NB4 (cell line): ENCODE data around the gene C5orf63.

ENCODE experiments used
- DNase-seq: peaks from one replicate; pipeline ENCODE4 v3.0.0; 2010; ENCODE audit warnings: low read depth
- H3K4me3 ChIP-seq: one replicate; pipeline ENCODE4 v1.5.1; 2011; ENCODE audit warnings: mild to moderate bottlenecking, low read depth, low read length, moderate library complexity
- MYC ChIP-seq: IDR thresholded peaks from 2 replicates; pipeline ENCODE4 v1.6.1; 2011; ENCODE audit warnings: low read depth, low read length
- POLR2A ChIP-seq: IDR thresholded peaks from 2 replicates; pipeline ENCODE4 v1.6.1; 2011; ENCODE audit warnings: mild to moderate bottlenecking; ENCODE audit not compliant: insufficient read length; ENCODE audit errors: extremely low read depth
- TF ChIP-seq, protein P1 (sequence below): IDR thresholded peaks from 2 replicates; pipeline ENCODE4 v1.6.1; 2011; ENCODE audit warnings: low read depth, low read length
- TF ChIP-seq, protein P2 (sequence below): IDR thresholded peaks from one replicate; pipeline ENCODE4 v1.5.1; 2012; ENCODE audit warnings: low read depth, low read length

The C5orf63 gene

DNA sequence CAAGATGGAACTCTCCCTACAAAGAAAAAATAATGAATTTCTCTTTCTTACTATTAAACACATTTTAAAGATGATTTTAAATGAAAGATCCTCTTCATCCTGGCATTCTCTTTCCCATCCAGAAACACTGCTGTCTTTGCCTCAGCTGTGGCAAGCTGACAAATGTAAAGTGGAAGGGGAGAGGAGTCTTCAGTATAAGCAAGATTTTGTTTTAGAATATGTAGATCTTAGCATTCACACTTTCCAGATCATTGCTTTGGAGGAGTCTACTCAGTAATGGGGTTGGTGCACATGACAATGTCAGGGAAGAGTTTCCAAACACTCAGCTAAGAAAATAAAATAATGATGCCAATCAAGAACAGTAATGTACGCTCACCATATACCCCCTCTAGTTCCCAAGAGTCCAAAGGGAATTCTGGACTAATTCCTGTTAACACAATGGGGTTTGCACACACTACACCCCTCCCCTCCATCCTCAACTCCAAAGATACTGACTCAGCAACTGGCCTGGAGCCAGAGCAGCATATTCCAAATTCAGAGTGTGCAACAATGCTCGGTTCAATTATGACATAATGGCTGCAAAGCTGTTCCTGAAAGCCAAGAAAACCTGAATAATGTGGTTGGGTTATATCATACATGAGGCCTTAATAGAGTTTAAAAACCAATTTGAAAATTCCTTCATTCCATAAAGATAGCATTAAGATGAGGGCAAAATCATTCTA is 4.6 kb downstream of the C5orf63 start:
- TF ChIP-seq, protein P1, sequence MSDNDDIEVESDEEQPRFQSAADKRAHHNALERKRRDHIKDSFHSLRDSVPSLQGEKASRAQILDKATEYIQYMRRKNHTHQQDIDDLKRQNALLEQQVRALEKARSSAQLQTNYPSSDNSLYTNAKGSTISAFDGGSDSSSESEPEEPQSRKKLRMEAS = no peak
- no peak for TF ChIP-seq MYC
- TF ChIP-seq POLR2A = no peak
- TF ChIP-seq, protein P2, sequence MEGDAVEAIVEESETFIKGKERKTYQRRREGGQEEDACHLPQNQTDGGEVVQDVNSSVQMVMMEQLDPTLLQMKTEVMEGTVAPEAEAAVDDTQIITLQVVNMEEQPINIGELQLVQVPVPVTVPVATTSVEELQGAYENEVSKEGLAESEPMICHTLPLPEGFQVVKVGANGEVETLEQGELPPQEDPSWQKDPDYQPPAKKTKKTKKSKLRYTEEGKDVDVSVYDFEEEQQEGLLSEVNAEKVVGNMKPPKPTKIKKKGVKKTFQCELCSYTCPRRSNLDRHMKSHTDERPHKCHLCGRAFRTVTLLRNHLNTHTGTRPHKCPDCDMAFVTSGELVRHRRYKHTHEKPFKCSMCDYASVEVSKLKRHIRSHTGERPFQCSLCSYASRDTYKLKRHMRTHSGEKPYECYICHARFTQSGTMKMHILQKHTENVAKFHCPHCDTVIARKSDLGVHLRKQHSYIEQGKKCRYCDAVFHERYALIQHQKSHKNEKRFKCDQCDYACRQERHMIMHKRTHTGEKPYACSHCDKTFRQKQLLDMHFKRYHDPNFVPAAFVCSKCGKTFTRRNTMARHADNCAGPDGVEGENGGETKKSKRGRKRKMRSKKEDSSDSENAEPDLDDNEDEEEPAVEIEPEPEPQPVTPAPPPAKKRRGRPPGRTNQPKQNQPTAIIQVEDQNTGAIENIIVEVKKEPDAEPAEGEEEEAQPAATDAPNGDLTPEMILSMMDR = no peak
- DNase-seq = no peak
- no peak overlapping the region for H3K4me3 ChIP-seq

DNA sequence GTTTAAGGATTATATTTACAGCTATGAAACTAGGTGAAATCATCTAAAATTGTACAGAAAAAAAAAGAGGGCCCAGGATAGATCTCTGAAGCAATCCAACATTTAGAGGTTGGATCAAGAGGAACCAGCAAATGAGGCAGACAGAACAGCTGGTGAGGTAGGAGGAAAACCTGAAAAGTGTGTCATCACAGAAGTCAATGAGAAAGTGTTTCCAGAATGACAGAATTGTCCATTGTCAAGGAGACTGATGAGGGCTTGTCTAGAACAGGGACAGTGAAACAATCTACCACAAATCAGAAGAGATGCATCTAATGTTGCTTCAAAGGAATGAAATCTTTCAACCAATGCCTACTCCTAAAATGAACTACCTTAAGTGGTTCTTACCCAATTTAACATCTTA is 6.6 kb downstream of the C5orf63 start:
- H3K4me3 ChIP-seq = no peak overlapping the region
- DNase-seq = no peak
- TF ChIP-seq, protein P2 = no peak
- TF ChIP-seq POLR2A = no peak
- no peak for TF ChIP-seq MYC
- TF ChIP-seq, protein P1 = no peak

DNA sequence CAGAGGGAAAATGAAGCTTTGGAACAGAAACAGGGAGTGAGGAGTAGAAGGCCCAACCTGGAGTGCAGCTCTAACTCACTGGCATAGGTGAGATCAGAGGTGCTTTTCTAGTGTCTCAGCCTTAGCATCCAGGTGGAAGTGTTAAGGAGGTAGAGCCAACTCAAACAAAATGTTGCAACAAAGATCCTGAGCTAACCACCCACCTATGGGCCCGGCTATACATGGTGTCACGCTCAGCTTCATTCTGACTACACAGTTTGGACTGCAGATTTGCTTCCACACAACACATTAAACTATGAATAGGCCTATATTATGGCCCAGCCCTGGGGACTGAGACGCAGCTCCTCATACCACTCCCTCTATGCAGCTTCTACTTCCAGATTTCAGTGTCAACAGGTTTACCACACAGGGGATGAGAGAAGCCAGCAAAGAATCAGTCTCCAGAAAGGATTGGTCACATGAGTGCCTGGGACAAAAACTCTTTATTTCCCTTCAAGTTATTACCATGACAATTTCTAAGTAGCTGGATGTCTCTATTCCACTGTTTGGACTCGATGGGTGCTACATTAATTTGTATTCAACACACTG is 9.0 kb downstream of the C5orf63 start:
- no peak for DNase-seq
- H3K4me3 ChIP-seq = no peak overlapping the region
- TF ChIP-seq MYC (no peak), POLR2A (no peak)
- TF ChIP-seq, protein P2 = no peak
- TF ChIP-seq, protein P1 = no peak

DNA sequence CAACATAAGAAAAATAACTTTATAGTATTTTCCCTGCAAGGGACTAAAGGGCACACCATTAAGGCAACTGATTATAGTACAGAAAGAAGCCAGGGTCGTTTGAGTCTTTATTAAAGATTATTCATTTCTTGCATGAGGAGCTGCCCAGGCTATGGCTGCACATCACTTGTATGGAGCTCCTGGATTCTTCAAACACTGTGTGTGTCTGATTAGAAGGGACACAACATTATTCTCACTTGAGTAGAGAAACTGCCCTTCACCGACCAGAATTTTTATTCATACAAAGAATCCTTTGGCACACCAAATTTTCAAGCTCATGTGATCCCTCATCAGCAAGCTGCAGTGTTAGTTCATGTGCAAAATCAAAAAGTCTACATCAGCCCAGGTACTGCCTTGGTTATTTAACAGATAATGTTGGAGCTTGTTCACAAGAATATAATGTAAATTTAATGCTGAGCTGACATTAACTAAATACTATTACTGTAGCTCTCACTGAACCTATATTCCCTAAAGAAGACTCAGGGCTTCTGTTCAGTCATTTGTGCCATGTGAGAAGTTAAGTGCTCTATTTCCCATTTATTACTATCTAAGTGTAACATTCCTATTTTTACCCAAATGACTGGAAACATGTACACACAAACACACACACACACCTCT is 9.9 kb downstream of the C5orf63 start:
- no peak for DNase-seq
- no peak for TF ChIP-seq POLR2A
- TF ChIP-seq, protein P1 = no peak
- TF ChIP-seq, protein P2 = no peak
- TF ChIP-seq MYC = no peak
- H3K4me3 ChIP-seq = no peak overlapping the region

DNA sequence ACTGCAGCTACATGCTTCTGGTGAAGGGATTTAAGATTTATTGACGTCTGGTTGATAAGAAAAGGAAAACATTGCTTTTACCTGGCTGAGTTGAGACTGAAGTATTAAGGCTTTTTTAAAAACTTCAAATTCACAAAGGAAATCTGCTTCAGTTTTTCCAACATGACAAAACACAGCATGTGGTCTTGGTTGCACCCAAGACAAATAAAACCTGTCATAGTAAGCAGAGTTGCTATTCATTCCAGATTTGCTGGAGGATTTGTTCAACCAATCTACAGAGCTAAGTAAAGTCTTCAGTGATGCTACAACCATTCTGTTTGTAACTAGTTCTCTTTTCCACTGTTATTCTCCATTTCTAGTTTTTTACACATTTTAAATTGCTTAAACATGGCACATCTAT is 11.3 kb downstream of the C5orf63 start:
- no peak for DNase-seq
- TF ChIP-seq, protein P2 = no peak
- TF ChIP-seq MYC (no peak), POLR2A (no peak)
- TF ChIP-seq, protein P1 = no peak
- H3K4me3 ChIP-seq = no peak overlapping the region
